HuH-7 (cell line): Measurements from ENCODE around the gene MMP26.

Experiments
- DNase-seq: peaks from one replicate; pipeline ENCODE4 v3.0.0; 2011; ENCODE audit warnings: low spot score

MMP26 gene

DNA sequence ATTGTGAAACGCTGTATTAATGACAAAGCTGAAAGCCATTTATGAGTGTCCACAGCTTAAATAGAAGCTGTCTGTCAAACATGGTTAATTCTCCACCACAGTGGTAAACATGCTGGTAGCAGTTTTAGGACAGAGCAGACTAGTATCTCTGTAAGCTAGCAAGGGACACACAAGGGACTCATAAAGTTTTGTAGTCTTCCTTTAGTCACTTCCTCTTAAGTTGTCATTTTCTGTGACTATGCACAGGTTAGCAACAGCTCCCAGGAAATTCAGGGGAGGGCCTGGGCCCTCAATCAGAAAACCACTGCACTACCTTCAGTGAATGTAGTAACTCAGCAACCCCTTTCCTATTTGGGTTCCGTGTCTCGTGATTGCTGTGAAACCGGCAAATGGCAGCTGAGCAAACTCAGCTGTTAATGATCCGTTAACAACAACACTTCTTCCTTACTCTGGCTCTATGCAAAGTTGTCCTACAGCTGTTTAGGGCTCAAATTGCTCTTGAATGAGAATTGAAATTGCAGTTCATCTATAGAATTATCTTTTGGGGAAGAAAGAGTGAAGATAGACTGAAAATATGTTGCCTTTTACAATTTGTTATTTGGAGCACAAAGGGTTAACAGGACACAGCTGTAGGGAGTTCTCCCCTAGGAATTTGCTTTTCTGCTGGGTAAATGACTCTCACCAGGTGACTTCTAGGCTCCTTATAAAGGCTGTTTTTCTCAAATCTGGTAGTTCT, at the start of gene MMP26:
Gene MMP26, plus strand, starts transcription at position 731 of the 736 bp plus-strand sequence.
- no peak for DNase-seq

DNA sequence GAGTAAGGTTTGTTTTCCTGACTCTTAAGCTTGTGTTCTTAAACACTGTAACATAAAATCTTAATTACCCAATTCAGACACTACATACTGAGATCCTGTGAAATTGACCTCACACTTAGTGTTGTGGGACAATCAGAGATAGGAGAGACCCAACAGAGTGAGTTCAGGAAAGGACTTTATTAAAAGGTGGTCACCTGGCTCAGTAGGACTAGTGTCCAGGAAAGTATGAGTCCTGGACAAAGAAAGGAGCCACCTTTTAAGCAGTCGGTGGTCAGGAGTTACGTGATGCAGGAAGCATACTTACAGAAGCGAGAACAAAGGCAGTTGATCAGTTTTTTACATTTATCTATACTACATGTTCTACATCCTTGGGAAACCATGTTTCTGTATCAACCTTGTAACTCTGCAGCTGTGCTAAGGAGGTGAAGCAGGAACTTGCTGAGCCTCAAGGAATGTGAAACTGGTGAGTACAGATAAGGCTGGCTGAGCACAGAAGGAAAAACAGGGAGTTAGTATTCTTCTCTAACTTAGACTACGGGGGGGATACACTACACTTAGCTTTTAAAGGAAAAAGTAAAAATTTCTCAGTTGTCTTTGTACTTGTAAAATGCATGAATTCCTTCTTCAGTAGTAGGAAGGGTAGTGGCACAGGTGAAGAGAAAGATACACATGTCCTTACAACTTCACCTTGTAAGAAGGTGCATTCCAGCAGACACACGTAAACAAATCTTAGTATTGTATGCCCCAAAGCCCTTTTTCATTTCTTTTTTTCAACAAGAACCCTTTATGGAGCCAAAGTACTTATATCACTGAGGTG, 45.7 kb upstream of the MMP26 start:
- no peak for DNase-seq

DNA sequence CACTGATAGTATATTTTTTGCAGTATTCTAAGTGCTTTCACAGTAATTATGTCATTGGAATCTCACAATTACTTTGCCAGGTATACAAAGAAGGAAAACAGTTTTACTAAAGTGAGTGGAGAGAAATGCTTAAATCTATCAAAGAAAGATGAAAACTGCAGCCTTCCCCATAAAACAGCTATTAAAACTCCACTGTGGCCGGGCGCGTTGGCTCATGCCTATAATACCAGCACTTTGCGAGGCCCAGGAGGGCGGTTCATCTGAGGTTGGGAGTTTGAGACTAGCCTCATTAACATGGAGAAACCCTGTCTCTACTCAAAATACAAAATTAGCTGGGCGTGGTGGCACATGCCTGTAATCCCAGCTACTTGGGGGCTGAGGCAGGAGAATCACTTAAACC, 41.7 kb upstream of the MMP26 start:
- DNase-seq, result no peak

DNA sequence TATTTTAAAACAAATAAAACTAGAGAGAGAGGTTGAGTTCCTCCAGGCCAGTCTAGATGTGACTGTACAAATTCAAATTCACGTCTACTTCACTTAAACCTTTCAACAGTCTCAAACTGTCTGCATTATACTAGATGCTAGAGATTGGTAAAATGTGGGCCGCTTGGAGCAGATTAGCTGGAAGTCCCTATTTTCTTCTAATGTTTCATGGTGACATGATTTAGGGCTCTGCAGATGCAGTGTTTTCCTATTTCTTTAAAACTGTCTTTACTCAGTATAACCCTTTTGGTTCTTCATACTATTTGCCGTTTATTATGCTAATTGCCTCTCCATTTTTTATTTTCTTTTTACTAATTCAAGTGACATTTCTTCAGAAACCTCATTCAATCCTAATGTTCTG, 40.4 kb upstream of the MMP26 start:
- no peak for DNase-seq

DNA sequence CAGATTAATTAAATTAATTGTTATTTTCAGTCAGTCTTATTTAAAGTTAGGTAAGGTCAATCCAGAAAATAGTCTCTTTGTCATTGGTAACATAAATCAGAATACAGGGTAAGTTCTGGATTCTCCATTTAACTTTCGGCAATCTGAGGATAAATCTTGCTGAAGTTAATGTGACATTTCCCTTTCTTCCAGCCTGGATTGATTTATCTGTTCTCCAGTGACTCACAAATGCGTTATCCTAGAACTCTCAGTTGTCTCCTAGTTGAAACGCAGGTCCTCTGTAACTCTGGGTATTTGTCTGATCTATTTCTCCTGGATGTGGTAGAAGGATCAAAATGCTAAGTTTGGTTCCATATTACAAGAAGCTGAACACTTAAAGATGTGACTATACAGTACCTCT, 39.8 kb upstream of the MMP26 start:
- DNase-seq, result no peak

DNA sequence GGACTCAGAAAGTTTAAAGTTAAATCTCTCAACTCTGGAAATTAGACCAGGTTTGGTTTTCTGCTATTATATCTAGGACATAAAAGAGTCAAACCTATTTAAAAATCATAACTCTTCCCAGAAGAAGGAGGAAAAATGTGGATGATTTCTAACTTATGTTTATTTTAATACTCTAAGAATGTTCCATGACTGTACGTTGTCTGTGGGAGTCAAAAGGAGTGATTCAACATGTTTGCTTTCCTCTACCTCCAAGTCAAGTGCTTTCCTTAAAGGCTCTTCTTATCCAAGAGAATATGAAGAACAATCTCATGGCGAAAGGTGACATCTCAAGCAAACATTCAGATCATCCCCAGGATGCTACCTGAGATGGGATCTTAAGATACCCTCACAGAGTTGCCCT, 39.2 kb upstream of the MMP26 start:
- no peak for DNase-seq

DNA sequence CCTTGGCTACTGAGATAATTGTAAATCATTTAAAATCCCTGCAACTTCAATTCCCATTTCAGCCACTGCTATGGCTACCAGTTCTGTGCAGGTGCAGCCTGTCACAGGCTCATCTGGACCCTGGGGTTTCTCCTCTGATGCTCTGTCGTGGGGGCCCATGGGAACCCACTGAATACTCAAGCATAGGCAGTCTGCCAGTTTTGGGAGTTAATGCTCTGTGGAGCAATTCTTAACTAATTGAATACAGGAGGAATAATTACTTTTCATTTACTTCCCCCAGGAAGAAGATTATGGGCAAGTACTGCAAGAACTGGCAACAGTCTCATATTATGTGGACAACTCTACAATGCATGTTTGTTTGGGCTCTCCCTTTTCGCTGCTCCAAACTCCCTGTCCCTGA, 32.8 kb upstream of the MMP26 start:
- DNase-seq, result no peak

DNA sequence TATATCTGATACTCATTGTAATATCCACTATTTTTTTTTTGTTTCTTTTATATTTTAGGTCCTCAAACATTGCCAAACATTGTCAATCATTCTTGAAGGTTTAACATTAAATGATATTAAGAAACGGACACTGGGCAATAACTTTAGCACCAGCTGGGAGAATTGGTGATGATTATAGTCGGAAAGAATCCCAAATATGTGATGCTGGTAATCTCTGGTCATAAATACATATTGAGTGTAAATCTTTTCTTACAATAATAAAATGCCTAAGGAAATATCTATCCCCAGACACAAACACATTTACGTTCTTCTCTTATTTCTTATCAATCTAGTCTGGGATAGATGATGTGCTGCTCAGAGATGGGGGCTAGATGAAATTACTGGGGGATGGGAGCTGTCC, 32.1 kb upstream of the MMP26 start:
- DNase-seq, result no peak

DNA sequence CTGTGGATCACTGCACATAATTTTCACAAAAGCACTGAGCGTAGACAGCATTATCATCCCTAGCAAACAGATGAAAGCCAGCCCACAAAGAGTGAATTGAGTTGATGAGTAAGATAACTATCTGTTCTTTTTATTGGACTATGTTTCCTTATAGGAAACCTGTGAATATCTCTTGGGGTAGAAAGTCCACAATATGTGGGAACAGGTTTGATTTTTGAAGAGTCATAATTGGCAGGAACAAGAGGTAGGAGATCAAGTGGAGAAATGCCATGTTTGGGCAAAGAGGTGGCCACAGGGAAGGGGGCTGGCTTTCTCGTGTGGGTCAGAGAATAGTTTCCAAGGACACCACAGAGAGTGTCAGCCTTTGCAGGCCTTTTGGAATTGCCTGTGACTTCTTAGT, 30.8 kb upstream of the MMP26 start:
- DNase-seq, result no peak

DNA sequence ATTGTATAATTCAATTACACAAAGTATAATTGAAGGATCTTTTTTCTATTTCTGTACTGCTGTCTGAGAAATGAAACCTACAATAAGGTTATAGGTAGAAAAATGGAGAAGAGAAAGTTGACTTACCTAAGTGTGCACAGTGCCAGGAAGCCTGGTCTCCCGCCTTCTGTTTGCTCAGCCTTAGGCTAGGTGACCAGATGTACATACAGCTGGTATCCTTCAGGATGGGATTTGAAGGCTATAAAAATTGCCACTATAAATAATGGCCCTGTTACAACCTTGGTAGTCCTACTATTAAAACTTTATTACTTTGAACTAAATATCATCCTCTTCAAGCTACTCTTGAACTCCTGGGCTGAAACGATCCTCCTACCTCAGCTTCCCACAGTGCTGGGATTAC, 26.6 kb upstream of the MMP26 start:
- no peak for DNase-seq

DNA sequence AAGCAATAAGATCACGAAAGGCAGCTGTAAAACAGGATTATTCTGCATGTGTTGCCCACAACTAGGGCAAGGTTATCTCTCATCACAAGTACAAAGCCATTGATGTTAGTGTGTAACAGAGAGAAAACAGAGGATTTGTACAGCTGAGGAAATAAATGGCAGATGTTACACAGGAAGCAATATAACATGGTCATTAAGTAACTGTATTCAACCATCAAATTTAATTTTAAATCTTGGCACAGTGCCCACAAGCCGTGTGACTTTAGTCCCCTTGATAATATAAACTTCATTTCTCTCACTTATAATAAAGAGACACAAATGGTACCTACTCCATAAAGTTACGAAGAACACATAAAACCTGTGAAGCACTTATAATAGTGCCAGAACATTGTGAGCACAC, 24.2 kb upstream of the MMP26 start:
- no peak for DNase-seq

DNA sequence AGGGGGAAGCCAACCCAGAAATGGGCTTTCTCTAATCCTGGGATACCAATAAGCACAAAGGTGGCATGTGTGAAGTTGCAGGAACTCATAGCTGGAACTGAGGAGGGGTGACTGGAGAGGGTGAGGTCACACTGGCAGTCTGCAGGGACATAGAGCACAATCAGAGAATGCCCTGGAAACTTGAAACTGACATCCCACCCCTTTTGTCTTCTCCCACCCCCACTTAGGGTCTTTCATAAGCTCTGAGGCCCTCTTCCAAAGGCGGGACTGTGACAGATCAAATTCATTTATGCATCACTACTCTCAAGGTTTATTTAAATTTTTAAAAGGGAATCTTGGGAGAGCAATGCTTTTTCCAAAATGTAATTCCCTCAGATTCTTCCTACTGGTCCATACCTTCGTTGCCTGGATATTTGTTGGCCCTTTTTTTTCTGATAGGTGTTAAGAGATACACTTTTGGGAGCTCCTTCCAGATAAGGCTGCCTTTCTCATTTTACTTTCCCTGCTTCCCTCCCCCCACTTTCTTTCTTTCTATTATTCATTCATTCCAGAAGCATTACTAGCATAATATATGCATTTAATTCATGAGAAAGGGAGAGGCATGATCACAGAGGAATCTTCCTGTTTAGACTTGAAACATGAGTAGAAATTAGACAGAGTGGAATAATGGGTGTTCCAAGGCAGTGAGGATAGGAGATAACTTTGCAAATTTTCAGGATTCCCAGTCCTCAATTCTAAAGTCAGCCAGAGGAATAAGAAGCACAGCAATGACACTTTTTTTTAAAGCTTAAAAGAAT, 21.8 kb upstream of the MMP26 start:
- DNase-seq, result no peak

DNA sequence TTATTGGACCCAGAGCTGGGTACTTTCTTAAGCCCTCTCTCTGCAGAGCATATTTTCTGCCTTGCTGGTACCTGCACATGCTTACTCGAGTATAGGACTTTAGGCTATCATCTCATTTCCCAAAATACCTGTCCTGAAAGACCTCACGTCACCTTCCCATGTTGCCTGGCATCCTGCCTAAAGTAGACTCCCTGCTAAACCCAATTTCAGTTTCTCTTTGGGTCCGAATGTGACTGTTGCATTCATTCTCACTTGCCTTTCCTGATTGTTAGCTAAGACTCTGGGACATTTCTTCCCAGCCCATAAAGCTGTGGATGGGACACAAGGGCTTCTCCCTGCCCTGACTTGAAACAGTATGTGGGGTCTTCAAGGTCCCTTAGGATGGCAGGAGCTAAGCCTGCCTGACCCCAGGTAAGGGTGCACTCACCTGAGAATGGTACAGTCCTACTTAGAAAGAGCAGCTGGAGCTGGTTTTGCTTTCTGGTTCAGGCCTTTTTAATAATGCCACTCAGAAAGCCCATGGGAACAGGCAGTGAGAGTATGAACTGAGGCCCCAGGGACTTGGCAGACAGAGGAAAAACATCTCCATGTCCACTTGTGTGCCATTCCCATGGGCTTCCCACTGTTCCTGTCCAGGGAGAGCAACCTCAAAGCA, 19.8 kb upstream of the MMP26 start:
- DNase-seq, result no peak

DNA sequence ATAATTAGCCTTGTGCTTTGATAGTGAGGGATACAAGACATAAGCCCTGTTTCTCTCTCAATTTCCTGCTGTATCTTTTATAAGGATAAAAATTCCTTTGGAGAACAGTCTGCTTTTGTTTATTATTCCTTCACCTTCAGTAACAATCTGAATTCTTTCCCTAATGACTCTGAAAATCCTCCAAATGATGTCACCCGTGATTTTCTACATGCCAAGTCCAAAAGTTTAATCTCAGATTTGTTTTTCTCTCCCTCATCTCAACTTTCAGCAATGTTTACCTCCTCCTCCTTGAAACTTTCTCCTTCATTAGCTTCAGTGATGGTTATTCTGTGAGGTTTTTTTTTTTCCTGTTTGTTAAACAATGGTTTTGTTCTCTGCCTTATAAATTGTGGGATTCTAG, 9.1 kb upstream of the MMP26 start:
- no peak for DNase-seq

DNA sequence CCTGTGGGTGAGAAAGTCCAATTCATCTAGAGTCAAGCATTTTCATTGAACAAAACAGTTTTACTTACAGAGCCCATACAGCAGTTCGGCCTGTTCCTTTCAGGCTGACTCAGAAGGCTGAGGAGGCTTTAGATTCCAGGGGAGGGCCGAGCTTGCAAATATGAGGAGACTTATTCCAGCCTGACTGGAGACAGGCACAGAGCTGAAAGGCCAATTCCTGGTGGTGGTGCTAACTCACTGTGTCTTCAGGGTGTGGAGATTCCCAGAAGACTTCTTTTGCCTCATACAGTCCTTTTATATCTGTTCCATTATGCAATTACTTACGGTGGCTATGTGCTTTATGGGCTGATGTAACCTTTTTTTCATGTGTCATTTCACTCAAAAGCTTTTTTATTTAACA, 7.0 kb upstream of the MMP26 start, which contains the start of gene OR51E2:
Gene OR51E2, minus strand, starts transcription at position 269 of the 400 bp plus-strand sequence. CDS start 15,142 bp downstream, outside the sequence.
- DNase-seq, result no peak

DNA sequence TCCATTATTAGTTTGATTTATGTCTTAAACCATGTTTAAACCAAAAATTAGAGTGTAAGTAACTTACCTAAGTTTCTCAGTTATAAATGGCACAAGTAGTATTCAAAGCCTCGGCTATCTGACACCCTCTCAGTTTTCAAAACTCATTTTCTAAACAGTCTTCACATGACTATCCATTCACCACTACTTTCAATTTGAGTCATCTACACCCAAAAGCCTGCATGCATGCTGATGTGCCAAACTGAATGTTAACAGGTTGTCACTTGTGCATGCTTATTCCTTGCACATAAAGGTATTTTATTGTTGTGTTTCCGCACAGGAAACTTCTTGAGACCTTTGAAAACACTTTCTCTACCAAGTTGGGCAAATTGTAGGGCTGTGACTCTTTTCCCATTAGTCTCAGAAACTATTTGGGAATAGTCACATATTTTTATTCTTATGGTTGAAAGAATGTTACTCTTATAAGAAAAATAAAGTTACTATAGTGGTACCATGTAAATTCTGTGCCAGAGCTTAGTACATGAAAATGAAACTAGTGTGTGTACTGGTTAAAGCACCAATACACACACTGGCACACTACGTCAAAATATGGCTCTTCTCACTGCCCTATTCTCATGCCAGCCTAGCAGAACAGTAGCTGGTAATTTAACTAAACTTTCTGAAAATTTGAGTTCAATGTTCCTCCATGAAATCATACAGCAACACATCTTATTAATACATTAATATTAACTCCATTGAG, 4.7 kb upstream of the MMP26 start:
- DNase-seq, result no peak

DNA sequence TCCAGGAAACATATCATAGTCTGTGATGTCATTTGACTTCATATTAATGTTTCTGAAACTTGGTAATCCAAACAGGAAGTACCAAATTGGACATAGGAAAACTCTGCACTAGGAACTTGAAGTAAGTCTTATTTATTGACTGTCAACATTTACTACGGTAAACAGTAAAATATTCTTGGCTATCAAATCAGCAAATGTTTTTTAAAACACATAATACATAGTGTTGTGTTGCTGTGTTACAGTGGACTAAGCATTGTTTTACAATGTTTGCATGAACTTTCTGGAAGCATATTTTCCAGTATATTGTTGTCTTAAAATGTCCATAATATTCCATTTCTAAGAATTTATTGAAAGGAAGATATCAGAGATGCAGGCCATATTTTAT, 4.2 kb upstream of the MMP26 start:
- no peak for DNase-seq

DNA sequence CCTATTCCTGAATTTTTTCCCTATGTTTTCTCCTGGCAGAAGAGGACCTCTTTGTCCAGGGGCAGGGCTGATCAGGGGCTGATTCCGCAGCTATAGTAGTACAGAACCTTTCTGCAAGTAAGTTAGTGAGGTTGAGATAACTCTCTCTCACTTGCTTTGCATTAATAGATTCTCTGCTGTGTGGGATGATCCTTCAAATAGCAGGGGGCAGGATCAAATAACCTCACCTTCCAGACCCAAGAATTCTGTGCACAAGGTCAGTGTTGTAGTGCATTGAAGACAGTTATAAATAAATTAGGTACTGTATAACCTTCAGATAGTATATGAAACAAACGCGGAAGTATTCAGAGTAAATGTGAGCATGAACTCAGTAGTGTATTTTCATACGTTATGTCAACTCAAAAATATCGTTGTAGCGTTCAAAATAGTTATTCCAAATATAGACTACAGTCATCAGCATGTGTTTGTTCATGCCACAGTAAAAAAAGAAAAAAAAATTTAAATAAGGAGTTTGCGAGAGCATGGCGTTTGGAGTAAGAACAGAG, 278 bp downstream of the MMP26 start:
- DNase-seq, result no peak

DNA sequence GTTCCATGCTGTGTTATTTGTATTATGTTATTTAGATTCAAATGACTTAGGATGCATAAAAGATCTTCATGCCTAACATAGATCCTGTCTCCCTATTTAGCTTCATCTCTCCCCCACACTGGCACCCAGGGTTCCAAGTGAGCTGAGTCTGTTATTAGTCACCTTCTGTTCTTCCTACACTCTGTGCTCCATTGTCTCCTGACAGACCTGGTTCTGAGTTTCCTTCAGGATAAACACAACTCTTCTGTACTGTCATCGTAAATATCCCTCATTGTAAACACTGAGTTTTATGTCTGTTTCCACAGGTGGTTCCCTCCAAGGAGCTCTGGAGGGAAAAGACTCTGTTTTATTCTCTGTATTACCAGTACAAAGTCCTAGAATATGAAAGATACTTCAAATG, 8.7 kb downstream of the MMP26 start:
- DNase-seq, result no peak

DNA sequence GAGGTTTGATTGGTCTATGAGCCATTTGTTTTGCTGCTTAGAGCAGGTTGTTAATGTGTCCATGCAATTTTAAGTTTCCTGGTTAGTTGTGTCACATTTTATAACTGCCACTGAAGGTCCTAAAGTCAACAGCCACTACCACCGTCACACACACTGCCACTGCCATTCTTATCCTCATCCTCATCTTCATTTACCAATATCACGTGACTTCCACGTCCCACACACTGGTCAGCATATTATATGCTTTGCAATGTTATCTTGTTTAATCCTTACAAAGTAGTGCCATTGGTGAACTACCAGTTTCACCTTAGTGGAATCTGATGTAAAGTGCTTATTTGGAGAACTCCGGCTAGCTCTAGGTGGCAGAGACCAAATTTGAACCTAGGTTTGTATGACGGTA, 9.7 kb downstream of the MMP26 start:
- no peak for DNase-seq
